HepG2 (cell line): Measurements from ENCODE around the gene SELPLG. TPM values are rescaled to one million over a fixed set of nuclear protein-coding genes. Genes with fewer than 3 reads are reported as not detected.

ENCODE experiments used
- ATAC-seq: fragments of 200-7000 bp; cut with Tn5 transposase; 3 replicates; pipeline ENCODE4 v1.9.1; 2020; ENCODE audit warnings: mild to moderate bottlenecking, moderate library complexity
- BruUV-seq: library from RNA; stranded (reverse); fragments of 400-500 nt; replicated peaks from 2 replicates; lab custom pipeline; 2021; lab: Mats Ljungman, UMichigan
- CTCF ChIA-PET: fragments of 300-600 bp; formaldehyde crosslinking; extraction: SDS; loops from one replicate; lab custom pipeline; 2021; ENCODE audit warnings: low total read pairs, inconsistent platforms, low intra/inter-chr PET ratio; lab: Yijun Ruan, JAX
- POLR2A ChIA-PET: fragments of 350-600 bp; sonication (Branson Sonifier 250); formaldehyde crosslinking; loops from one replicate; lab custom pipeline; 2020; ENCODE audit warnings: antibody characterized with exemption, inconsistent platforms; lab: Yijun Ruan, JAX
- DNase-seq: peaks from one replicate; pipeline ENCODE4 v3.0.0-alpha.2; 2015; ENCODE audit warnings: low spot score
- FAIRE-seq: peaks from 3 replicates; lab custom pipeline; 2011; peaks lifted over from hg19 to GRCh38; lab: Jason Lieb, UNC
- H2AFZ ChIP-seq: one replicate; pipeline ENCODE4 v1.6.1; 2011; ENCODE audit warnings: low read length, inconsistent platforms
- H3K27ac ChIP-seq: fragments of 300-600 bp; 3 replicates; pipeline ENCODE4 v1.8.0; 2011; ENCODE audit warnings: mixed run types, mild to moderate bottlenecking, mixed read lengths, low read length, inconsistent platforms; ENCODE audit not compliant: insufficient read depth; ENCODE audit errors: extremely low read length
- H3K27me3 ChIP-seq, 2 experiments: fragments of 200-600 bp in 1 of 2; 2 replicates in 1 of 2; 3 replicates in 1 of 2; pipeline versions ENCODE4 v1.6.0 to v1.8.0; 2011; ENCODE audit warnings: low read length in 2 of 2, mild to moderate bottlenecking in 2 of 2, moderate library complexity in 2 of 2, inconsistent platforms in 1 of 2; ENCODE audit not compliant: insufficient read depth in 2 of 2, control insufficient read depth in 1 of 2
- H3K36me3 ChIP-seq, 2 experiments: fragments of 200-600 bp in 1 of 2; replicated peaks in 1 of 2; 2 replicates in 1 of 2; 3 replicates in 1 of 2; pipeline versions ENCODE4 v1.5.1 to v1.8.0; 2011; ENCODE audit warnings: low read length in 2 of 2, inconsistent platforms in 1 of 2; ENCODE audit not compliant: insufficient read depth in 2 of 2, control insufficient read depth in 1 of 2
- H3K4me1 ChIP-seq: 2 replicates; pipeline ENCODE4 v1.5.1; 2012; ENCODE audit warnings: low read length, inconsistent platforms; ENCODE audit not compliant: insufficient read depth
- H3K4me2 ChIP-seq: 2 replicates; pipeline ENCODE4 v1.6.0; 2011; ENCODE audit warnings: low read depth, low read length, inconsistent platforms
- H3K4me3 ChIP-seq, 3 experiments: fragments of 200-600 bp in 1 of 3; sonication (generic), shearing (Covaris generic) in 1 of 3; replicated peaks in 1 of 3; 2 replicates each; pipeline ENCODE4 v1.5.1; 2011 to 2016; ENCODE audit warnings: low read length in 3 of 3, inconsistent platforms in 2 of 3, low read depth in 2 of 3, mild to moderate bottlenecking in 2 of 3, control low read depth in 1 of 3, mixed read lengths in 1 of 3; ENCODE audit not compliant: insufficient read depth in 1 of 3
- H3K79me2 ChIP-seq: one replicate; pipeline ENCODE4 v1.6.1; 2011; ENCODE audit warnings: low read length, inconsistent platforms; ENCODE audit not compliant: insufficient read depth
- H3K9ac ChIP-seq: 2 replicates; pipeline ENCODE4 v1.6.0; 2011; ENCODE audit warnings: mild to moderate bottlenecking, low read depth, low read length, inconsistent platforms; ENCODE audit not compliant: insufficient read depth
- H3K9me3 ChIP-seq: 2 replicates; pipeline ENCODE4 v1.5.1; 2012; ENCODE audit warnings: mild to moderate bottlenecking, low read length
- H4K20me1 ChIP-seq: 2 replicates; pipeline ENCODE4 v1.6.0; 2011; ENCODE audit warnings: inconsistent platforms, mild to moderate bottlenecking, low read length, moderate library complexity; ENCODE audit not compliant: insufficient read depth
- IRF9 ChIP-seq: sonication (generic); formaldehyde crosslinking; IDR thresholded peaks from 2 replicates; pipeline ENCODE4 v1.8.0; 2022; ENCODE audit warnings: missing genetic modification reagents, mild to moderate bottlenecking, borderline replicate concordance
- ZBTB10 ChIP-seq: sonication (generic); formaldehyde crosslinking; IDR thresholded peaks from 2 replicates; pipeline ENCODE4 v1.4.0; 2020; ENCODE audit warnings: missing genetic modification reagents, borderline replicate concordance
- ZNF326 ChIP-seq: sonication (generic); formaldehyde crosslinking; IDR thresholded peaks from 2 replicates; pipeline ENCODE4 v1.4.0; 2020; ENCODE audit warnings: missing genetic modification reagents, borderline replicate concordance
- WGBS: methylation state at CpG from one replicate; pipeline ENCODE4 v1.1.6; 2017; ENCODE audit warnings: low lambda C conversion rate; 5-methylcytosine and 5-hydroxymethylcytosine counted together
- in situ Hi-C: cut with HindIII; loops from 2 replicates; pipeline ENCODE4 v1.10.0; 2017; ENCODE audit warnings: low pct_unique_long_range_greater_than_20kb; ENCODE audit not compliant: extremely low pct_ligation_motif_present
- intact Hi-C: fragments of 100-400 bp; cut with micrococcal nuclease; formaldehyde crosslinking; loops from one replicate; pipeline ENCODE4 v1.10.0; 2022; ENCODE audit not compliant: unreplicated experiment
- polyA plus RNA-seq, 8 experiments: library from polyadenylated mRNA; depleted of rRNA in 3 of 8; stranded (reverse) in 7 of 8; unstranded in 1 of 8; fragments of >200 nt; fragmentation: Illumina TruSeq in 4 of 8; extraction: Trizol in 4 of 8; gene quantifications; 2 replicates each; pipeline versions ENCODE4 v1.2.1 to v1.2.3, GENCODE V29; 2011 to 2016; ENCODE audit warnings: low read depth in 4 of 8, missing spikeins in 1 of 8, mixed read lengths in 1 of 8; ENCODE audit not compliant: insufficient read depth in 1 of 8
- total RNA-seq, 5 experiments: library from RNA; depleted of rRNA; stranded (reverse); fragments of >200 nt; fragmentation: Illumina TruSeq; extraction: Trizol; gene quantifications; 2 replicates each; pipeline ENCODE4 v1.2.3, GENCODE V29; 2016; ENCODE audit warnings: low read depth in 1 of 5
- TF ChIP-seq, protein P1 (sequence below): sonication (generic); formaldehyde crosslinking; IDR thresholded peaks from 2 replicates; pipeline ENCODE4 v1.5.0; 2020; ENCODE audit warnings: missing genetic modification reagents

The SELPLG gene
- total and polyA plus RNA-seq, 2 of the 13 experiments (the other 11 are each of a cell fraction or from before 2014, with no cell fraction given) = 0.12 TPM; not detected in 1

- H3K9me3 ChIP-seq = no peaks in the 10 kb centered on the region
- H3K27ac ChIP-seq = peak overlapping the region; percentile 73
- TF ChIP-seq, protein P1, sequence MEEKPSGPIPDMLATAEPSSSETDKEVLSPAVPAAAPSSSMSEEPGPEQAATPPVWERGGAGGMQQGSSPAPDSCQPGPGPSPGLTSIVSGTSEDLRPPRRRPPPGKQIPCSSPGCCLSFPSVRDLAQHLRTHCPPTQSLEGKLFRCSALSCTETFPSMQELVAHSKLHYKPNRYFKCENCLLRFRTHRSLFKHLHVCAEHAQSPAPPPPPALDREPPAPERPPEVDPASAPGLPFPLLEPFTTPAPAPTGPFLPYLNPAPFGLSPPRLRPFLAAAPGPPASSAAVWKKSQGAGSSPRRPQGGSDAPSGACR (CRISPR knock-in tag) = no peak
- TF ChIP-seq ZNF326 (CRISPR knock-in tag) (no peak), ZBTB10 (CRISPR knock-in tag) (no peak), IRF9 (CRISPR knock-in tag) (no peak)
- no TSS peak for BruUV-seq
- ATAC-seq = no peak
- in situ Hi-C loops = loop anchor here (5.0 kb wide), 1 partner anchor 60 kb away; no protein-coding TSS in a partner anchor
- intact Hi-C loops = loop anchor here (10.0 kb wide), 1 partner anchor 427 kb away; the partner anchor contains the start of genes ALKBH2 and UNG
- no peaks in the 10 kb centered on the region for H3K27me3 ChIP-seq
- POLR2A ChIA-PET = interaction anchor here (1.3 to 1.6 kb wide), 3 partner anchors 18 to 63 kb away, joined by 3 to 6 read pairs (median 4); no protein-coding TSS in a partner anchor
- H3K9ac ChIP-seq = no peak overlapping the region
- CTCF ChIA-PET = no interaction called here
- peak; percentile 12 for DNase-seq
- H3K4me1 ChIP-seq = peaks cover 54% of the 10 kb centered on the region
- H2AFZ ChIP-seq = no peak overlapping the region
- no peak overlapping the region for H3K4me3 ChIP-seq
- no peak overlapping the region for H3K4me2 ChIP-seq
- H3K36me3 ChIP-seq = peaks cover 9 to 13% of the 10 kb centered on the region in 2 experiments
- FAIRE-seq = no peak
- 0 out of 2 replicates have a peak, but pooled peaks cover 11% of the 10 kb centered on the region for H4K20me1 ChIP-seq
- H3K79me2 ChIP-seq = peaks cover 43% of the 10 kb centered on the region
- 90% methylated on average over 2 of the region's 2 CpGs for WGBS
Observed at GRCh38 chr12:108667349-108667748, 33.7 kb upstream of the SELPLG start.
